ENCODE data around the gene DTNBP1. TPM values are rescaled to one million over a fixed set of nuclear protein-coding genes. Genes with fewer than 3 reads are reported as not detected.

Gene DTNBP1
- total and polyA plus RNA-seq, 2 donors (not counting 3 experiments of a cell fraction or from before 2014, with no cell fraction given): 24.3 to 28.9 TPM

DNA sequence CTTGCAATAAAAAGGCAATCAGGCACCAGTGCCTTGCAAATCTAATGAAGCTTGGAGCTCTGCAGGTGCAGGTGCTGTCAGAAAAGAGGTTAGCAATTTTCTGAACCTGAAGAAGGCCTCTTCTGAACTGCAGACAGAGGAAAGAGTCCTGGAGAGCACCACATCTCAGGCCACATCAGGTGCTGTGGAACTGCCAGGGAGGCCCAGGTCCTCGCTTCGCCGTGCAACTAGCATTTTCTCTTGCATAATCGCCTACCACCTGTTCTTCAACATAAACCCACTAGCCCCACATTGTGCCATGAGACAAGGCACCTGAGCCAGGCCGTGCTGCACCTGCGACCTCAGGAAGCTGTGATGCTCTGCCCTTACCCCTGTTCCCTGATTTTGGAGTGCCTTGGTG, 187.6 kb downstream of the DTNBP1 start:
- DNase-seq (ENCODE audit: low read depth, low spot score) (no peak), FAIRE-seq (no peak)
- Histone ChIP-seq H3K9me1 (replicated peaks; ENCODE audit: control insufficient read depth, extremely low read depth, insufficient read depth, low read length) (no peaks in the 10 kb centered on the region), H3K4me2 (ENCODE audit: insufficient read depth, low read length) (no peak overlapping the region), H3K27ac (ENCODE audit: insufficient read depth, low read depth, low read length) (no peak overlapping the region), H3K4me3 (replicated peaks in 1 of 3; ENCODE audit: insufficient read depth in 1 of 3, low read depth in 1 of 3, low read length in 3 of 3) (no peak overlapping the region), H3K4me1 (ENCODE audit: control insufficient read depth, extremely low read depth, insufficient read depth, low read length) (peaks cover 11% of the 10 kb centered on the region), H3K9ac (replicated peaks; ENCODE audit: extremely low read depth, insufficient read depth, low read length) (no peak overlapping the region), H3K36me3 (ENCODE audit: control insufficient read depth in 2 of 2, extremely low read depth in 1 of 2, insufficient read depth in 2 of 2, low read length in 2 of 2) (no peaks in the 10 kb centered on the region), H2AFZ (ENCODE audit: low read depth, low read length) (no peak overlapping the region), H3K9me3 (replicated peaks; ENCODE audit: control insufficient read depth, insufficient read depth, low read length) (no peaks in the 10 kb centered on the region), H3K79me2 (ENCODE audit: control insufficient read depth, insufficient read depth, low read length) (no peaks in the 10 kb centered on the region), H3K27me3 (ENCODE audit: control insufficient read depth in 2 of 2, insufficient read depth in 2 of 2, low read length in 2 of 2) (no peaks in the 10 kb centered on the region), H4K20me1 (replicated peaks; ENCODE audit: control insufficient read depth, extremely low read depth, insufficient read depth, low read length) (no peaks in the 10 kb centered on the region)
- no peak for TF ChIP-seq MYC (IDR thresholded peaks at IDR 0.05; ENCODE audit: low read depth, low read length)
- BruUV-seq (replicated peaks): no TSS peak
- intact Hi-C loops (cut with micrococcal nuclease): no loop called here
- CTCF ChIA-PET: interaction anchor here (1.2 to 3.6 kb wide), 3 partner anchors 8 to 15 kb away, joined by 3 to 16 read pairs (median 12); no protein-coding TSS in a partner anchor
- dilution Hi-C loops (cut with MboI; ENCODE audit: extremely low pct_ligation_motif_present, low sequenced_read_pairs): no loop called here
- POLR2A ChIA-PET: no interaction called here

DNA sequence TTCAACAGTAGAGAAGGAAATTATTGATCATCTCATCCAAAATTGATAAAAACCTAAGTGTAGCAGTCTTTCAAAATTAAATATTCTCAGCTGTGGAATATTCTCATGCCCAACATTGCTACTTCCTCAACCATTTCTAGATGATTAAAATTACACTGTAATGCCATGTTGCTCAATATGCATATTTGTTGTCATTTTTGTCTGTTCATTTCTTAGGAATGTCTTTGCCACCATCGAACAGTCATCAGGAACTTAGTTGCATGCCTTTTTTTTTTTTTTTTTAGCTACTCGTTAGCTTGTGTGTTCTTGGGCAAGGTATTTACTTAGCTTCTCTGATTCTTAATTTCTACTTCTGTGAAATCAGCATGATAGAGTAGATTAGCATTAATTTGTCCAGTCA, 188.6 kb downstream of the DTNBP1 start:
- TF ChIP-seq JUN (IDR thresholded peaks at IDR 0.05; ENCODE audit: borderline replicate concordance, insufficient read depth, insufficient read length, low read depth): no peak
- TF ChIP-seq POLR2AphosphoS5 (IDR thresholded peaks at IDR 0.05; ENCODE audit: insufficient read depth, low read depth, low read length): no peak
- no peak for TF ChIP-seq MYC (IDR thresholded peaks at IDR 0.05; ENCODE audit: low read depth, low read length)
- TF ChIP-seq, protein P1, sequence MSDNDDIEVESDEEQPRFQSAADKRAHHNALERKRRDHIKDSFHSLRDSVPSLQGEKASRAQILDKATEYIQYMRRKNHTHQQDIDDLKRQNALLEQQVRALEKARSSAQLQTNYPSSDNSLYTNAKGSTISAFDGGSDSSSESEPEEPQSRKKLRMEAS (IDR thresholded peaks at IDR 0.05; ENCODE audit: insufficient read depth, insufficient read length): no peak
- TF ChIP-seq EZH2 (IDR thresholded peaks at IDR 0.05; ENCODE audit: borderline replicate concordance, low read depth, low read length, severe bottlenecking): no peak
- TF ChIP-seq, protein P2, sequence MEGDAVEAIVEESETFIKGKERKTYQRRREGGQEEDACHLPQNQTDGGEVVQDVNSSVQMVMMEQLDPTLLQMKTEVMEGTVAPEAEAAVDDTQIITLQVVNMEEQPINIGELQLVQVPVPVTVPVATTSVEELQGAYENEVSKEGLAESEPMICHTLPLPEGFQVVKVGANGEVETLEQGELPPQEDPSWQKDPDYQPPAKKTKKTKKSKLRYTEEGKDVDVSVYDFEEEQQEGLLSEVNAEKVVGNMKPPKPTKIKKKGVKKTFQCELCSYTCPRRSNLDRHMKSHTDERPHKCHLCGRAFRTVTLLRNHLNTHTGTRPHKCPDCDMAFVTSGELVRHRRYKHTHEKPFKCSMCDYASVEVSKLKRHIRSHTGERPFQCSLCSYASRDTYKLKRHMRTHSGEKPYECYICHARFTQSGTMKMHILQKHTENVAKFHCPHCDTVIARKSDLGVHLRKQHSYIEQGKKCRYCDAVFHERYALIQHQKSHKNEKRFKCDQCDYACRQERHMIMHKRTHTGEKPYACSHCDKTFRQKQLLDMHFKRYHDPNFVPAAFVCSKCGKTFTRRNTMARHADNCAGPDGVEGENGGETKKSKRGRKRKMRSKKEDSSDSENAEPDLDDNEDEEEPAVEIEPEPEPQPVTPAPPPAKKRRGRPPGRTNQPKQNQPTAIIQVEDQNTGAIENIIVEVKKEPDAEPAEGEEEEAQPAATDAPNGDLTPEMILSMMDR (IDR thresholded peaks at IDR 0.05; ENCODE audit: extremely low read depth in 1 of 2, insufficient read depth in 1 of 2, low read depth in 1 of 2, low read length in 2 of 2): no peak
- TF ChIP-seq GATA2 (IDR thresholded peaks at IDR 0.05; ENCODE audit: insufficient read depth, insufficient read length, low read depth, low read length): no peak
- TF ChIP-seq FOS (IDR thresholded peaks at IDR 0.05; ENCODE audit: borderline replicate concordance, insufficient read depth, low read length): no peak
- no peak for TF ChIP-seq POLR2A (IDR thresholded peaks at IDR 0.05; ENCODE audit: low read depth, low read length)
- Histone ChIP-seq H3K4me1 (ENCODE audit: control insufficient read depth, extremely low read depth, insufficient read depth, low read length) (peaks cover 7% of the 10 kb centered on the region), H2AFZ (ENCODE audit: low read depth, low read length) (no peak overlapping the region), H3K4me3 (replicated peaks in 1 of 3; ENCODE audit: insufficient read depth in 1 of 3, low read depth in 1 of 3, low read length in 3 of 3) (no peak overlapping the region), H3K27ac (ENCODE audit: insufficient read depth, low read depth, low read length) (no peak overlapping the region), H3K4me2 (ENCODE audit: insufficient read depth, low read length) (no peak overlapping the region), H3K36me3 (ENCODE audit: control insufficient read depth in 2 of 2, extremely low read depth in 1 of 2, insufficient read depth in 2 of 2, low read length in 2 of 2) (no peaks in the 10 kb centered on the region), H4K20me1 (replicated peaks; ENCODE audit: control insufficient read depth, extremely low read depth, insufficient read depth, low read length) (no peaks in the 10 kb centered on the region), H3K9ac (replicated peaks; ENCODE audit: extremely low read depth, insufficient read depth, low read length) (no peak overlapping the region), H3K79me2 (ENCODE audit: control insufficient read depth, insufficient read depth, low read length) (no peaks in the 10 kb centered on the region), H3K9me1 (replicated peaks; ENCODE audit: control insufficient read depth, extremely low read depth, insufficient read depth, low read length) (no peaks in the 10 kb centered on the region), H3K27me3 (ENCODE audit: control insufficient read depth in 2 of 2, insufficient read depth in 2 of 2, low read length in 2 of 2) (no peaks in the 10 kb centered on the region), H3K9me3 (replicated peaks; ENCODE audit: control insufficient read depth, insufficient read depth, low read length) (no peaks in the 10 kb centered on the region)
- FAIRE-seq: no peak
- CTCF ChIA-PET: interaction anchor here (0.8 to 3.6 kb wide), 5 partner anchors 11 to 151 kb away, joined by 3 to 16 read pairs (median 3); no protein-coding TSS in a partner anchor
- no peak for DNase-seq (ENCODE audit: low read depth, low spot score)
- intact Hi-C loops (cut with micrococcal nuclease) (no loop called here), dilution Hi-C loops (cut with MboI; ENCODE audit: extremely low pct_ligation_motif_present, low sequenced_read_pairs) (no loop called here)
- no TSS peak for BruUV-seq (replicated peaks)
- POLR2A ChIA-PET: interaction anchor here (0.6 kb wide), 2 partner anchors 11 to 1345 kb away, joined by 3 read pairs; no protein-coding TSS in a partner anchor
